HTERT RPE-1 (cell line): Measurements from ENCODE around the gene FAM107B.

Experiments used
- in situ Hi-C: fragments of 300-500 bp; cut with MboI; formaldehyde crosslinking; loops from 4 replicates; pipeline ENCODE4 v1.14.3; 2020; ENCODE audit warnings: low sequenced_read_pairs

Gene FAM107B

GRCh38 chr10:14585287-14586193, 189.2 kb downstream of the FAM107B start:
- in situ Hi-C loops = no loop called here

- in situ Hi-C loops = no loop called here
Observed at GRCh38 chr10:14584661-14585060, 190.0 kb downstream of the FAM107B start.

GRCh38 chr10:14583967-14584366, 190.7 kb downstream of the FAM107B start:
- in situ Hi-C loops = no loop called here

GRCh38 chr10:14583252-14583651, 191.4 kb downstream of the FAM107B start:
- in situ Hi-C loops = no loop called here

- in situ Hi-C loops = no loop called here
Observed at GRCh38 chr10:14581553-14582321, 193.0 kb downstream of the FAM107B start.

- in situ Hi-C loops = no loop called here
Observed at GRCh38 chr10:14580671-14581332, 193.9 kb downstream of the FAM107B start.

- in situ Hi-C loops = no loop called here
Observed at GRCh38 chr10:14579405-14579804, 195.3 kb downstream of the FAM107B start.

GRCh38 chr10:14578060-14578952, 196.4 kb downstream of the FAM107B start:
- in situ Hi-C loops = no loop called here

GRCh38 chr10:14574885-14575284, 199.8 kb downstream of the FAM107B start:
- in situ Hi-C loops = no loop called here

GRCh38 chr10:14574291-14574690, 200.4 kb downstream of the FAM107B start:
- in situ Hi-C loops = no loop called here

GRCh38 chr10:14573666-14574261, 200.9 kb downstream of the FAM107B start:
- in situ Hi-C loops = no loop called here

GRCh38 chr10:14572811-14573210, 201.9 kb downstream of the FAM107B start:
- in situ Hi-C loops = no loop called here

- in situ Hi-C loops = no loop called here
Observed at GRCh38 chr10:14571866-14572507, 202.7 kb downstream of the FAM107B start.

GRCh38 chr10:14570800-14571199, 203.9 kb downstream of the FAM107B start:
- in situ Hi-C loops = no loop called here

- in situ Hi-C loops = no loop called here
Observed at GRCh38 chr10:14569274-14570060, 205.2 kb downstream of the FAM107B start.

GRCh38 chr10:14567421-14567820, 207.3 kb downstream of the FAM107B start:
- in situ Hi-C loops = no loop called here

- in situ Hi-C loops = no loop called here
Observed at GRCh38 chr10:14566498-14566897, 208.2 kb downstream of the FAM107B start.

GRCh38 chr10:14565199-14565598, 209.5 kb downstream of the FAM107B start:
- in situ Hi-C loops = no loop called here

- in situ Hi-C loops = no loop called here
Observed at GRCh38 chr10:14564268-14564744, 210.4 kb downstream of the FAM107B start.
